T-helper 1 cell treated with Interleukin-12 subunit alpha and Interleukin-12 subunit beta and Interleukin-4 antibody, amounts not matched to agents 30 ng/mL and 1 ng/mL, for 36 hours (primary cell): Measurements from ENCODE around the gene SAFB. TPM values are rescaled to one million over a fixed set of nuclear protein-coding genes. Genes with fewer than 3 reads are reported as not detected.

Experiments
- intact Hi-C: fragments of 100-400 bp; cut with micrococcal nuclease; formaldehyde crosslinking; loops from one replicate; pipeline ENCODE4 v1.15.1; 2024
- total RNA-seq: library from RNA; stranded (reverse); gene quantifications from 2 replicates; pipeline ENCODE4 v1.2.3, GENCODE V29; 2022

The SAFB gene
- total RNA-seq, 1 donor from 2014 or later: 135 TPM

GRCh38 chr19:5624741-5625278, 1.9 kb downstream of the SAFB start:
- intact Hi-C loops: loop anchor here (5.0 kb wide), 2 partner anchors 352 to 708 kb away; partner anchors contain the start of gene RANBP3

GRCh38 chr19:5625641-5626040, 2.8 kb downstream of the SAFB start:
- intact Hi-C loops: no loop called here

DNA sequence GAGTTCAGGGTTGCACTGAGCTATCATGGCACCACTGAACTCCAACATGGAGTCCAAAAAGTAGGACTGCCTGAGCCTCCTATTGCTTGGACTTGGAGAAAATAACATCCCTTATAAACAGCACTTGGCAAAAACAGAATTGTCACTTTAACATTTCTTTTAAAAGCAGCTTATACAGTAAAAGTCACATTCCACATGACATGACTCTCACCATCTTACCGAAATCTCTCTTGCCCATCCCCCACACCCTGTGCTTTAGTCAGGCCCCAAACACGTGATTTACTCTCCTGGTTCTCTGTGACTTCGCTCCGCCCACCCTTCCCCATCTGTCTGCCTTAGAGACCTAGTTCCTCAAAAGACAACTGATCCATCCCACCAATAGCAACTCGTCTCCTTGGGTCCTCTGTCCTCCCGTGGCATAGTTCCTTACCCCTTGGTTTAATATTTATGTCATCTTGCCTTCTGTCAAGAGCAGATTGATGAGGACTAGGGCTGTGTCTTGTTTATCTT, 4.6 kb downstream of the SAFB start:
- intact Hi-C loops: no loop called here

GRCh38 chr19:5628461-5628860, 5.6 kb downstream of the SAFB start:
- intact Hi-C loops: no loop called here

DNA sequence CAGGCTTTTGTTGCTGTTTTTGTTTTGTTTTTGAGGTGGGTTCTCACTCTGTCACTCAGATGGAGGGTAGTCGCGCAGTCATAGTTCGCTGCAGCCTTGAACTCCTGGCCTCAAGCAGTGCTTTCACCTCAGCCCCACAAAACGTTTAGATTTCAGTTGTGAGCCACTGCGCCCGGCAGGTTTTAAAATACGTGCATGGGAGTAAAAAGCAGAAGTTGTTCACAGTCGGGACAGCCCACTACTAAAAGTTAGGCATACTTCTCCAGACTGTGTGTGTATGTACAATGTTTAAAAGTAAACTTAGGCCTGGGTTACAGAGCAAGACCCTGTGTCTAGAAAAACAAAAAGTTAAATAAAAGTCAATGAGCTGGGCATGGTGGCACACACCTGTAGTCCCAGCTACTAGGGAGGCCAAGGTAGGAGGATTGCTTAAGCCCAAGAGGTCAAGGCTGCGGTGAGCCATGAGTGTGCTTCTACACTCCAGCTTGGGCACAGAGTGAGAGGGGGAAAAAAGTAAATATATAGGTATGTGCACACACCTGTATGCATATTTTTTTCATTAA, 6.1 kb downstream of the SAFB start:
- intact Hi-C loops: no loop called here

- intact Hi-C loops: no loop called here
These were observed 8.8 kb downstream of the SAFB start for GRCh38 chr19:5631567-5632240.

- intact Hi-C loops: no loop called here
These were observed 9.3 kb downstream of the SAFB start for GRCh38 chr19:5632241-5632612.

- intact Hi-C loops: no loop called here
These were observed 9.8 kb downstream of the SAFB start for GRCh38 chr19:5632657-5633056.

DNA sequence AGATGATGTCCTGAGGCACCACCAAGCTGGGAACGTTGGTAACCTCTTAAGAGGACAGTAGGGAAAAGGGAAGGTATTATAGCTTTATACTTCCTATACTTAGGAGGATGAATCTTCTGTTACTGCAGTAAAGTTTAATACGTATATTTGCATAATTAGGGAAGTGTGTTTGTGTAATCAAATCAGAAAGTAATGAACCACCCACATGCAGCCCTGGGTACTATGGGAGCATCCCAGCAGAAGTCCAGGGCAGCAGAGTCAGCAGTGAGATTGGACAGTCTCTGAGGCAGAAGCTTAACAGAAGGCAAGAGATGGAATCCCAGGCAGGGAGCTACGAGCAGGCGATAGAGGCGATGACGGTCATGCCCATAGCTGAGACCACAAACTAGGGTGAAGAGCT, 12.5 kb downstream of the SAFB start:
- intact Hi-C loops: no loop called here

GRCh38 chr19:5637971-5638370, 15.1 kb downstream of the SAFB start:
- intact Hi-C loops: no loop called here

- intact Hi-C loops: no loop called here
These were observed 18.3 kb downstream of the SAFB start for GRCh38 chr19:5641171-5641570.

DNA sequence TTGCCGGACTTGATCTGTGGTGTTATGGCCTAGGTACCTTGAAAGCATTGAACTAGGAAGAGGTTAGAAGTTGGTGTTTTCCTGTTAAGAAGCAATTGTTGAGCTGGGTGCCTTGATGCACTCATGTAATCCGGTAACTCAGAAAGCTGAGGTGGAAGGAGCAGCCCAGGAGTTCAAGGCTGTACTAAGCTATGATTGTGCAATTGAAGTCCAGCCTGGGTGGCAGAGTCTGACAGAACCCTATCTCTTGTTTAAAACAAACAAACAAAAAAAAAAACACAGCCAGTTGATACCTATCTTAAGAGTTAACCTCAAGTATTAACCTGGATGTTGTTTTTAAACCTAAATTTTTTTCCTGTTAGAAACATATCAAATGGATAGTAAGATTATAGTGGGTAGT, 19.3 kb downstream of the SAFB start:
- intact Hi-C loops: no loop called here

DNA sequence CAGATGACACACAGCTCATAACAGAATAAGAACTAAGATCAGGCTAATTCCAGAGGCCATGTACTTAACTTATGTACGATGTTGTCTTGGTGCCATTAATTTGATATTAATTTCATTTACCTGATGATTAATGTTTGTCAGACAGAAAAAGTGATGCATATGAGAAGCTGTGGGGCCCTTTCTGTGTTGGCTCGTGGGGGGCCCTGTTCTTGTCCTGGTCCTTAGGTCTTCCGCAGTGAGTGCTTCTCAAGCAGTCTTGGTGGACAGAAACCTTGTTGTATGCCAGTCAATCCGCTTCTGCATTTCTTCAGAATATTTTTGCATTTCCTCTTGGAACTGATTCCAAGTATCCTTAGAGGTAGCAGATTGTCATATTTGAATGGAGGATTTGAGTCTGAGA, 20.2 kb downstream of the SAFB start:
- intact Hi-C loops: no loop called here

DNA sequence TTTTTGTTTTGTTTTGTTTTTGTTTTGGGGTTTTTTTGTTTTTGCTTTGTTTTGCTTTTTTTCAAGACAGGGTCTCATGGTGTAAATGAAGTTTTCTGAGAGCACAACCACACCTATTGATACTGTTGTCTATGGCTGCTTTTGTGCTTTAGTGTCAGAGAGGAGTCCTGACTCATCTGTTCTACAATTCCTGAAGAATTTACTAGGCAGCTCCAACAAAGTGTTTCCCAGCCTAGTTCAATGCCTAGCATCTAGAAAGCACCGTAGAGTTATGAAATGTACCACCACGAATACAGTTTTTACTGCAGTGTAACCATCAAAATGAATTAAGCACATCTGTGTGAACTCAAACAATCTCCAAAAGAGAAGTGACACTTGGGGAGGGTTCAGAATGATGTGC, 21.2 kb downstream of the SAFB start:
- intact Hi-C loops: no loop called here

GRCh38 chr19:5645409-5645808, 22.5 kb downstream of the SAFB start:
- intact Hi-C loops: no loop called here

- intact Hi-C loops: no loop called here
These were observed 23.8 kb downstream of the SAFB start for GRCh38 chr19:5646703-5647102.

- intact Hi-C loops: no loop called here
These were observed 25.6 kb downstream of the SAFB start for GRCh38 chr19:5648464-5648863.

GRCh38 chr19:5651361-5651760, 28.5 kb downstream of the SAFB start:
- intact Hi-C loops: no loop called here

DNA sequence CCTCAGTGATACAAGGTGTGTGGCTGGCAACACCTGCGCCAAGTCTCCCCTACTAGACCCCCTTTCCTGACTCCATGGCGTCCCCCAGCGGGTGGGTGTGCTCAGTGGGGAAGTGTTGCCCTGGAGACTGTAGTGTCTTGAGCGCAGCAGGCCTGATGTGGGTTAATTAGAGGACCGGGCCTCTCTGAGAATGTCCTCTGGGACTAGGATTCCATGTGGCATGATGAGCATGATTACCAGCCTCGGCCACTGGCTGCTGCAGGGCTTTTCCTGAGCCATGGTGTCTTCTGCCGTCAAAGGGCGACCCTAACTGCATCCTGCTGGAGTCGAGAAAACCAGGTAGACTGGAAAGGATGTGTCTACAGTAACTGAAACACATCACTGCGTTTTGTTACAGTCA, 29.4 kb downstream of the SAFB start:
- intact Hi-C loops: no loop called here

GRCh38 chr19:5654931-5655330, 32.0 kb downstream of the SAFB start:
- intact Hi-C loops: no loop called here

- intact Hi-C loops: no loop called here
These were observed 32.5 kb downstream of the SAFB start for GRCh38 chr19:5655412-5655811.

DNA sequence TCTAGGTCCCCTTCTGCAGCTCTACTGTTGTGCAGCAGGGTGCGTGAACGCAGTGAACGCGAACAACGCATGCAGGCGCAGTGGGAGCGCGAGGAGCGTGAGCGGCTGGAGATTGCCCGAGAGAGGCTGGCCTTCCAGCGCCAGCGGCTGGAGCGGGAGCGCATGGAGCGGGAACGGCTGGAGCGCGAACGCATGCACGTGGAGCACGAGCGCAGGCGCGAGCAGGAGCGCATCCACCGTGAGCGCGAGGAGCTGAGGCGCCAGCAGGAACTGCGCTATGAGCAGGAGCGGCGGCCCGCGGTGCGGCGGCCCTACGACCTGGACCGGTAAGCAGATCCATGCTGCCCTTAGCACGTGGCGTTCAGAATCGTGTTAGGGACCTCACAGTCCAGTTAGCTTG, 38.6 kb downstream of the SAFB start:
- intact Hi-C loops: no loop called here

- intact Hi-C loops: no loop called here
These were observed 41.0 kb downstream of the SAFB start for GRCh38 chr19:5663904-5664303.
